Stimulated activated CD4-positive, alpha-beta T cell treated with anti-CD3 and anti-CD28 coated beads, Interleukin-4, amount 100 ng/mL, for 1 hour (primary cell): ENCODE results near the gene RBM24.

ENCODE experiments used
- DNase-seq: peaks from one replicate; pipeline ENCODE4 v3.0.0-alpha.2; 2020

Gene RBM24

DNA sequence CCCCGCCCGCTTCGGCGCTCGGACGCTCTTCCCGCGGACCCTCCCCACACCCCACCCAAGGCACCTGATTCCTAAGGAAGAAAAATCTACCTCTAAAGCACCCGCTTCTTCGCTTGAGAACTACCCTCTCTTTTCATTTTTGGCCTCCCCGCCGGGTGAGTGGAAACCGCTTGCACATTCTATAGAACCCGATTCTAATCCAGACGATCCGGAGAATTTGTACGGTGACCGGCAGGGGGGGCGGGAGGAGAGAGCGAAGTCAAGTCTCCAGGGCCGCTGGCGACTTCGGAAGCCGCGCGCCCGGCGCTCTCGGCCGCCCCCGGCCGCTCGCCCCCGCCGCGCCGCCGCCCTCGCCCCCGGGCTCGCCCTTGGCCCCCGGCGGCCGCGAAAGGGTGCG lies at the start of gene RBM24:
TSS of gene RBM24 (plus strand) at position 262 of the 397 bp plus-strand sequence. CDS start 221 bp downstream, outside the sequence.
- DNase-seq = peak; percentile 48

DNA sequence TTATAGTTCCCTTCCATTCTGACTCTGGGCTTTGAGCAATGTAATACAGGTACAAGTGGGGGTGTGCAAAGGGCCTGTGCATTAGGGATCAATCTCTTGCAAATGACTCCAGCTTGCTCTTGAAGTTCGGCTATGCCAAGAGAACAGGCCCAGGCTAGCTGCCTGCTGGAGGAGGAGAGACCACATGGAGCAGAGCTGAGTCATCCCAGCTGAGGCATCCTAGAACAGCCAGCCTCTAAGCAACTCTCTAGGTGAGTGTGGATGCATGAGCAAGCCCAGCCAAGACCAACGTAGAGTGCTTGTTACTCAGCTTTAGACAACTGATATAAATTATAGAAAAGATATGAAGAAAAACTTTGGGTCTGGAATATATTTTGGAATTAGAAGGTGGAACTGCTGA lies 47.6 kb upstream of the RBM24 start:
- no peak for DNase-seq

DNA sequence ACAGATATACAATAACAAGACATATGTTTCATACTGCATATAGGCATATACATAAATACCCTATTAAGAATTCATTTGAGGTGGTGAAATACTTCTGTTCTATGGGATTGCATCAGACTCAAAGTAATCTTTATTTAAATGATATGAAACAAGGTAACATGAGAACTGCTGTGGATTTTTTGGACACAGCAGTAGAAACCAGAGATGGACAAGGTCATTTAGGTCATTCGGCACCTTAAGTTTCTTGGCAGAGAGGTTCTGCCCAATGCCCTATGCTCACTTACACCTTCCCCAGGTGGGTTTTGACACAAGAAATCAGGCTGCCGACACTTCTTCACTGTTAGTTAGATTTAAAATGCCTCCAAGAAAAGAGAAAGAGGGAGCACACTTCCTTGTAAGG lies 43.9 kb upstream of the RBM24 start:
- no peak for DNase-seq

DNA sequence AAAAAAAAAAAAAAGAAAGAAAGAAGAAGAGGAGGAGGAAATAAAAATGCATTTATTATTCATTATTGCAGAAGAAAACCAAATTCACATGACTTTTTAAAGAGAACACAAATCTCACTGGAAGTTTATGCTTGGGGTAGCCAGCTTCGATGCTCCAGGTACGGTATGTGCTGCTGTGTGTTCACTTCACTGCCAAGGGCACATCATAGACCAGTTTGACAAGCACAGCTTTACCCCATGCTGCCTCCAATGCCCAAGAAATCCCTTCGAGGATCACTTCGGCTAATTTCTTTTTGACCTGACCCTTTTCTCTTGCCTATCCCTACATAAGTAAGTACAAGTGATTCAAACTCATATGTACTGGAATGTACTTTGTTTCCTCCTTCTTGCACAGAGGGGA lies 41.9 kb upstream of the RBM24 start:
- no peak for DNase-seq

DNA sequence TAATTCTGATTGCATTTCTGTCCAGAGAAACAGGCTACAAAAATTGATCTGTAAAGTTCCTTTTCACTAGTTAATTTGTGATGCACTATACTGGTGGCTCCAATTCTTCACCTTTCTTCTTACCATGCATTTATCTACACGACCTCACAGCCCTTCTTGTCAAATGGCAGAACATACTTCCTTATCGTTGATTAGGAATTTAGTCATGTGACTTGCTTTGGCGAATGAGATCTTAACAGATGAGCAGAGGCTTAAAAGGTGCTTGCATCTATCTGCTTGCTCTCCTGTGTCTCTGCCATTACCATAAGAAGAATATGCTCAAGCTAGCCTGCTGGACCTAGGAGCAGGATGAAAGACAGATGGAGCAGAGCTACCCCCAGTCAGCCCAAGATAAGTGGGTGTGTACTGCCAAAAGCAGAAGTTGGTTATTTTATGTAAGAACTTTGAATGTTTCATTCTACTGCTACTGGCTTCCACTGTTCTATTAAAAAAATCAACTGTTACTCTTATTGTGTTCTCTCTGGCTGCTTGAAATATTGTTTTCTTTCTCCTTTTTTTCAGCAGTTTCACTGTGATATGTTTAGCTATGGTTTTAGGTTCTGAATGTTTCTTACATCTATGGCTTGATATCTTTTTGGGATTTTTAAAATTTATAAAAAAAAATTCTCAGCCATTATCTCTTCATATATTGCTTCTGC lies 40.2 kb upstream of the RBM24 start:
- DNase-seq = no peak

DNA sequence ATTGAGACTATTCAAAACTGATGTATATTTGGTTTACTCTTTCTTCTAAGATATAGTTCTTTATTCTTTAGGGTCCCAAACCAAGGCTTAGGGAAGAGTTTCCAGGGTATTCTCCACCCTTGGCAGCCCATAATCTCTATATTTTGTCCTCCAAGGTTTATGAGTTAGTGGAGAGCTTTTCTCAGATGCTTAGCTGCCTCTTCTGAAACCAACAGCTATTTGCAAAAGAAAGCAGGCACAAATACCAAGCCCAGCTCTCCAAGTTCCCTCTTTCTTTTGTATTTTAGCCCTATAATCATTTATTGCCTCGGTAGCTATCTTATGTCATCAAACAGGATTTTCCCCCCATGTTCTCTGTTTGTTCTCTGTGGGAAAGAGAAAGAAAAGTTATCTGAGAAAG lies 39.1 kb upstream of the RBM24 start:
- DNase-seq = no peak

DNA sequence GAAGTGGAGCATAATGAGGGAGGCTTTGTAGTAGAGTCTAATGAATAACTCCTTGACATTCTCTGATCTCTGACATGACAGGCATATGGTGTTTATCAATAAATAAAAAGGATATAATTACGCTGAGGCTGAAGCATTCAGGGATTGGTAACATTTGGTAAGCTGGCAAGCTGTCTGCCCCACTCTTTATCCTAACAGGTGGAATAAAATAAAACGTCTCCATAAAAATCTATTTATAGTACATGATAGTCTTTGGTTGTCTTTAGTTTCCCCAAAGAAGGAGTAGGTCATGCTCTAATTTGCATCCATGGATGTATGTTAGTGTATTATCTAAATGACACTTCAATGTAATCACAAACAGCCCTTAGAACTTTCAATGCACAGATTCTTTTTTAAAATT lies 30.9 kb upstream of the RBM24 start:
- DNase-seq = no peak

DNA sequence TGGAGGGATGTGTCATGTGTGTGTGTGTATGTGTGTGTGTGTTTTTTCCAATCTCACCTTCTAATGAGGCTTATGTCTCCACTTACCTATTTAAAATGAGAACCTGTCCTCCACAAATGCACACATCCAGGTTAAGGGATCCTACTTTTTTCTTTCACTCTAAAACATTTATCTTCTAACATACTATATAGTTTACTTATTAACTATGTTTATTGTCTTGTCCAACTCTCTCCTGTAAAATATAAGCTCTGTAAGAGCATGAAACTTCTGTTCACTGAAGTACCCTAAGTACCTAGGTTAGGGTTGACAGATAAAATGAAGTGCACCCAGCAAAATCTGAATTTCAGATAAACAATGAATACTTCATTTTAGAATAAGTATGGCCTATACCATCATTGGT lies 29.2 kb upstream of the RBM24 start:
- no peak for DNase-seq

DNA sequence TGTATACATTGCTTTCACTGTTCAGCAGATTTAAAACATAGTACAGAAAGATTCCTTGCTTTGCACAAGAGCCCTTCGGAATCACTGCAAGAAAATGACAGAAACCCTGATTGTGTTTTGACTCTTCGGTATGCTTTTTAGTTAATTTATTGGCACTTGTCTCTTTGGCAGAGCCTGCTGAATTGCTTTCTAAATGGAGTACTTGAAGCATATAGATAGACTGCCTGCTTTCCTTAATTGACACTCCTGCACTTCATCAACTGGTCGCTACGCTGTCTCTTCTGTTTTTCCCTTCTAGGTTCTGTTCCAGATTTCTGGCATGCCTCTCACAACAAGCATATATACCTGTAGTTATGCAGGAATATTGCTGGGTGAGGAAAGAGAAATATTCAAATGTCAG lies 22.4 kb upstream of the RBM24 start:
- DNase-seq = no peak

DNA sequence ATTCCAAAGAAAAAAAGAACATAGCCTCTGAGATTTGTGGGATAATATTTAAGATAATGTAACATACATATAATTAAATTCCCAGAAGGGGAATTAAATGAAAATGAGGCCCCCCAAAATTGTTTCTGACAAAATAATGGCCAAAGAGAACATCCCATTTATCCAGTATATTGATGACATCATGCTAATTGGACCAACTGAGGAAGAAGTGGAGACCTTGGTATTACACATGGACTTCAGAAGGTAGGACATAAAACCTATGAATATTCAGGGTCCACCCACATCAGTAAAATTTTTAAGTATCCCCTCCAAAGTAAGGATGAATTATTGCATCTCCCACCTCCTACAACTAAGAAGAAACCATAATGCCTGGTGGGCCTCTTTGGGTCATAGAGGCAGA lies 15.6 kb upstream of the RBM24 start:
- no peak for DNase-seq

DNA sequence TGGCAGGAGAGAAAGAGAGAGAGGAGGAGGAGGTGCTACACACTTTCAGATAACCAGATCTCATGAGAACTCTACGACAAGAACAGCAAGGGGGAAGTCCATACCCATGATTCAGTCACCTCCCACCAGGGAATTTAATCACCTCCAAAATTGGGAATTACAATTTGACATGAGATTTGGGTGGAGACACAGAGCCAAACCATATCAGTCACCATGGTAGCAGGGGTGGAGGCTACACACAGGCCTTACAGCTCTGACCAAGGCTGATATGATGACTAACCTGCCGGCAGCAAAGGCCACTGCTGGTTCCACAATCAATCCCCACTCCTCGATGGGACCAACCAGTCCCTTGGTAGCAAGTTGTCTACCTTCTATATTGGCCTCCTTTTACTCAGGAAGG lies 13.6 kb upstream of the RBM24 start:
- DNase-seq = no peak

DNA sequence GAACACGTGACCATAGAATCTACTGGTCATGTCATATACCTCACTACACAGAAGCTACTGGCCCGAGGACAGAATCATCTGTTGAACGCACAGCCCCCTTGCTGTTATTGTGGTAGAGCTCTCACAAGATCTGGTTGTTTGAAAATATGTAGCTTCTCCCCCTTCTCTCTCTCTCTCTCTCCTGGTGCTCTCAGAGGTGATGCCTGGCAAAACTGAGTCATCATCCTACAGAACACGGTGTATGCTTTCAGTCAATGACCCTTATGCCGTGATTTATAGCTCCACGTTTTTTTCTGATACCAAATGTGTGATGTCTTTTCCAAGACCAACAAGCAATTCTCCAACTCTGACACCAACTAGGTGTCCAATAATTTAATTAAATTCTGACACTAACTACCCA lies 13.0 kb upstream of the RBM24 start:
- no peak for DNase-seq

DNA sequence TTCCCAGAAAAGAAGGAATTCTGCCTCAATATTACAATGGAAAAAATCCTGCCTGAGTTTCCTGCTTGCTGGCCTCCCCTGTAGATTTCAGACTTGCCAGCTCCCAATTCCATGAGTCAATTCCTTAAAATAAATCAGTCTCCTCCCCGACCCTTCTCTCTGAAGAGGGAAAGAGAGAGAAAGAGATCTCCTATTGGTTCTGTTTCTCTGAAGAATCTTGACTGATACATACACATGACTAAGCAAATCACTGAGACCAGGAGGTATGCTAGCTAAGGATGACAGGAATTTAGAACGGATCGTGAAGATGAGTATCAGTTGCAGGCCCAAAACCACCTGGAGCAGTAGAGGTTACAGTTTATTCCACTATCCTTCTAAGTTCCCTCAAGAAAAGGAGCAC lies 11.3 kb upstream of the RBM24 start:
- no peak for DNase-seq

DNA sequence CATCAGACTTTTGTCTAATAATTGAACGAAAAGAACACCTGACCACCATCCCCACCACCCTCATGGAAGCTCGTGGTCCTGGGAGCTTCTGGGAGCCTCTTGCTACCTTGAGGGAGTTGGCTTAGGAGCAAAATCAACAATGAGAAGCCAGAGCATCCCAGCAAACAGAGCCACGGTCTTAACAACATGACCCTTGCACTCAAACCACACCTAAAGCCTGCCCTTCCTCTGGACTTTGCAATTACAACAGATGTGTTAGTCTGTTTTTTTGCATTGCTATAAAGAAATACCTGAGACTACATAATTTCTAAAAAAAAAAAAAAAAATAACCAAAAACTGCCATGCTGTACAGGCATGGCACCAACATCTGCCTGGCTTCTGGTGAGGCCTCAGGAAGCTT lies 9.5 kb upstream of the RBM24 start:
- DNase-seq = no peak

DNA sequence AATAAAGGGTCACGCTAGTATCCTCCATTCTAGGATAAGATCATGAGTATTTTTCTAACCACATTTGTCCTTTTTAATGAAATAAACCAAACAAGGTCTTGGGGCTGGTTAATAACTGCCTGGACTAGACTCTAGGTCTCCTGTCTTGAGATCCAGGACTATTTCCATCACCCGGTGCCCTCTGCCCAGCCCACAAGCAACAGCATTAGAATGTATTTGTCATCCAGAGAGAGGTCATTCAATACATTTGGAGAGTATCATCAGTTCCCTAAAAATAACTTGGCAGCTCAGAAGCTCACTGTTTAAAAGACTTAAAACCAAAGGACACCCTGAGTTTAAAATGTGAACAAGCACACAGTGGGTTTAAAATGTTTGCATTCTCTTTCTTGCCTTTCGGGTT lies 4.4 kb upstream of the RBM24 start:
- DNase-seq = no peak

DNA sequence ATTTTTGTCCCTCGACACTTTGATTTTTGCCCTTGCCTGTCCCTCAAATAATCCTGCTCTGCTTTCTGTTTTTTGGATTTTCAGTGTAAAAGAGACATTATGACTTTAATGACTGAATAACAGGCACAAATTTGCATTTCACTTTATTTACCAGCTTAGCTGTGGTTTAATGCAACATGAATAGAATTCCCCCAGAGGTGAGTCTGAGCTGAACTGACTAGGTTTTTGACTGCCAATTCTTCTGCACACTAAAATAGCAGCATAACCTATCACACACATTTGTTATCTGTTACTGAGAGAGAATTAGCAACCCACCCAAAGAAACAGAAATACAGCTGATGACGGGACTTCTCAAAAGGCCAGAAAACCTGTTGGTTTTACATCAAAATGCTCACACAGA lies 3.9 kb upstream of the RBM24 start:
- no peak for DNase-seq

DNA sequence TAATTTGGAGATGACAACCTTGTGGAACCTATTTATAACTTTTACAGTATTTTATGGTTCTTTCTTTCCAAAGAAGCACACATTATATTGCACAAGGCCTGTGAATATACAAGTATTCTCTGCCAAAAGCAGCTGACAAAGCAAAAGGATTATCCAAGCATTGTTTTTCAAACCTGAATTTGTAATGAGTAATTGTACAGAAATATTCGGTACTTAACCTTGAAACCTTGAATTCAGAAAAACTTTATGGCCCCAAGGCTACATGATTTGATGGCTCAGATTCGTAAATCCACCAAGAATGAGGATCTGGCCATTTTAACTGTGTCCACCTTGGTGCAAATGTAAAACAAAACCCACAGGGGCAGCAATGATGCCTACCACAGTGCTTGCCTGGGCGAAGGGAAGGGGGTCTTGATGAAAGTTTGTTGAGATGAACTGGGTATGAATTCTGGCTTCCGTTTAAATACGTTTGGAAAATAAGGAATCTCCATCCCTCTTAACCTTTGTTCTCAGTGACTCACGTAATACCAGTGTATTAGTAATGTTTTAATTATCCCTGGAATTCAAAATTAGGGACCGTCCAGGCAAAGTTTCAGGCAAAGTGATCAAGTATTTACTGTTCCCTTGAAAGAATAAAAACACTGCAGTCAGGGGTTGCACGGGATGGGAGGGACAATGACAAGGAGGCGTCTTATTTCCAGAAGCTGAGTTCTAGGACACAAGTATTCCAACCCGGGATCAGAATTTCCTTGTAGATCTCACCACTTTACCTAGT lies 2.7 kb upstream of the RBM24 start:
- no peak for DNase-seq

DNA sequence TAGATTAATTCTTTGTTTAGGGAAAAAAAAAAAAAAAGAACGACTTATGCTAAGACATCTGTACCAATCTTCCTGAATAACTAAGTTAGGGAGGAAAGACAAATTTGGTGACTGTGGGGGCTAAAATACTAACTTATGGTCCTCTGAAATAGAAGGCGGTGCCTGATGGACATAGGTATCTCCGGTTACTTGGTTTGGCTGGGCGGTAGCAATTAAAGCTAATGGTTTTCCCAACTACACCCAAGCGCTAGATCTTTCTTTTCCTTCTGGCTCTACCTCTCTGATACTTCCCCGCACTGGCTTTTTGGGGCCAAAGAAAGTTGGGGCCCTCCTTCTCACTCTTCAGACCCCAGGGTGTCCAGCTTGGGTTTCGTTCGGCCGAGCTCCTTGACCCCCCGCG lies 1.0 kb upstream of the RBM24 start:
- DNase-seq = no peak

DNA sequence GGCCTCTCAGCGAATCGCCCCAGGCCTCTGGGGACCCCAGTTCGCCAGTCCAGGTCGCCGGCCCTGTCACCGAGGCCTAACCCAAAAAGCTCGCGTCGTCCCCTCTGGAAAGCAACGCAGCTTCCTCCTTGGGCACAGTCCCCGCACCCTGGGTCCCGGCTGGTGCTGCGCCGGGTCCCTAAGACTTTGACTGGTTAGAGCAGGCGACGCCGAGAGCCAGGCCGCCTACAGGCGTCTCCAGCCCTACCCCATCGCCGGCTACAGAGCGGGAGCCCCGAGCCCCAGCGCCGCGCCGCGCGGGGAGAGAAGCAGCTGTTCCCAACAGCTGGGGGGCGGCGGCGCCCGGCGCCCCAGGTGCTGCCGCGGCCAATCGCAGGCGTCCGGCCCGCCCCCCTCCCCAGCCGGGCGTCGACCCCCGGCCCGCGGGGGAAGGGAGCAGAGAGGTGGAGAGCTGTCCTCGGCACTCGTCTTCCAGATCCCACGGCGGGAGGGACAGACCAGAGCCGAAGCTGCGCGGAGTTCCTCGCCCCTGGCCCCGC lies 540 bp upstream of the RBM24 start:
- peak; percentile 11 for DNase-seq

DNA sequence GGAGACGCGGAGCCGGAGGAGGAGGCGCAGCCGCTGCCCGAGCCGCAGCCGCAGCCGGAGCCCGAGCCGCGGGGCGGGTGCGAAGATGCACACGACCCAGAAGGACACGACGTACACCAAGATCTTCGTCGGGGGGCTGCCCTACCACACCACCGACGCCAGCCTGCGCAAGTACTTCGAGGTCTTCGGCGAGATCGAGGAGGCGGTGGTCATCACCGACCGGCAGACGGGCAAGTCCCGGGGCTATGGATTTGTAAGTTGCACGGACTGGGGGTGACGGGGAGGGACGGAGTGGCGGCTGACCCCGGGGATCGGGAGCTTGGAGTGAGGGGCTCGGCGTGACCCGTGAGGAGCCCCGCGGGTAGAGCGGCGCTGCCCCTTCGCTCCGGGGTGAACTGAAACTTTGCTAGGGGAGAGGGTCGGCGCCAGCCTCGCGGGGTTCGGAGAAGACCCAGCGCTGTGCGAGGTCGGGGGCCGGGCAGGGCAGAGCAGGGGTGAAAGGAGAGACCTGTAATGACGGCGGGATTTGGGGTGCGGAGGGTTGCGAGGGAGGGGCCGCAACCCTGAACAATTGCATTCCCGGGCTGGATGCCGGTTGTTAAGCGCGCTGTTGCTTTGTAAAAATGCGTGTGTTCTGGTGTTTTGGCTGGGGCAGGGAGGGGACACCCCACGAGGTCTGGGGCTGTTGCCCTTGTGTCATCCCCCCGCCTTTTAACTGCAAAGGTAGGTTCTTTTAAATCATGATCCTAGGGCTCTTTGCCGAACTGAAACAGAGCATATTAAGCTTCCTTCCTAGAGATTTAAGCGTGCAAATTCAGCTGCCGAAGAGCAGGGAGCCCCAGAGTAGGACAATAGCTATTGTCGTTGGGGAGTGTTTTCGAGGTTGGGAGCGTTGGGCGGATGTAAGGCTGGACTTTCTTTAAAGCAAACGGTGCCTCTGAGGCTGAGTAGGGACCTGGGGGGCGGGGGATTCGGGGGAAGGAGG lies 628 bp downstream of the RBM24 start:
- DNase-seq = peak; percentile 5

DNA sequence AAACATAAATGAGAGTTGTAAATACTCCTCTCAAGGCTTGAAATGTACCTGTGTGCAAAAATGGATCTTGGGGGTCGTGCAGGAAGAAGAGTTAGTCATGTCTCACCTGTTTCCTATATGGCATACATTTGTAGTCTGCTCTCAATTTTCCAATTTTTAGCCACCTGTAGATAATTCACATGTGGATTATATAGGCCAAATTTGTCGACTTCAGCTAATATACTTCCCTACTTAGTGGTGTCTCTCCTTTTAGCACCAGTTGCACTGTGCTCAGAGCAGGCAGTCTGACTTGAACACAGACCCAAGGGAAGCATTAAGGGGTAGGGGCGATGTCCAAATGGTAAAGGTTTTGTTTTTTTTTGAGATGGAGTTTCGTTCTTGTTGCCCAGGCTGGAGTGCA lies 1.9 kb downstream of the RBM24 start:
- no peak for DNase-seq

DNA sequence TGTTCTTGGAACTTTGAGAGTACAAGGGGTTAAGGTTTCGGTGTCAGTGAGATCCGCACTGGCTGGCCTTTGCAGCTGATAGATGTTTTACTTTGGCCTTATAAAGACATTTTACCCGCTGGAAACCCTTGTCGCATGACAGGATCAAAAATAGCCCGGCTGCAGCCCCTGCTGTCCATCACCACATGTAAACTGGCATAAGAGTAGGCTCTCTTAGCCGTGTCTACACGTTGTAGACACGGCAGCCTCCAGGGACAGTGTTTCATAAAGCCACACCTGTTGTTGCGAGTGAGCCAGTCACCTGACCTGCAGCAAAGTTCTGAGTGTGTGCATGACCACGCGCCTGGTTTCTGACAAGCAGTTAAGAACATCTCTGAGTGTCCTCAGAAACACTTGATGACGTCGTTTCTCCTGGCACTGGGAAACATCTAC lies 8.5 kb downstream of the RBM24 start:
- DNase-seq = no peak

DNA sequence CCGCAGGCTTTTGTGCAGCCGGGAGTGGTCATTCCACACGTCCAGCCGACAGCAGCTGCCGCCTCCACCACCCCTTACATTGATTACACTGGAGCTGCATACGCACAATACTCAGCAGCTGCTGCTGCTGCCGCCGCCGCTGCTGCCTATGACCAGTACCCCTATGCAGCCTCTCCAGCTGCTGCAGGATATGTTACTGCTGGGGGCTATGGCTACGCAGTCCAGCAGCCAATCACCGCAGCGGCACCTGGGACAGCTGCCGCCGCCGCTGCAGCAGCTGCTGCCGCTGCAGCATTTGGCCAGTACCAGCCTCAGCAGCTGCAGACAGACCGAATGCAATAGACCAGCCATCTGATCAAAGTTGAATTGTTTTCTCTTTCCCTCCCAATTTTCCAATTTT lies 10.6 kb downstream of the RBM24 start:
- no peak for DNase-seq
